Dendritic cell treated with granulocyte-macrophage colony-stimulating factor and Interleukin-4, amounts not matched to agents 40 ng/mL and 50 ng/mL, for 4 days (primary cell): ENCODE results near the gene MILR1.

ENCODE experiments used
- H3K27ac Mint-ChIP-seq: one replicate; pipeline ENCODE4 v1.8.0; 2022; ENCODE audit warnings: mild to moderate bottlenecking, mixed read lengths
- H3K27me3 Mint-ChIP-seq: one replicate; pipeline ENCODE4 v1.8.0; 2022; ENCODE audit warnings: mild to moderate bottlenecking, mixed read lengths
- H3K36me3 Mint-ChIP-seq: one replicate; pipeline ENCODE4 v1.8.0; 2022; ENCODE audit warnings: low read depth, mixed read lengths
- H3K4me1 Mint-ChIP-seq: one replicate; pipeline ENCODE4 v1.8.0; 2022; ENCODE audit warnings: low read depth, mixed read lengths
- H3K4me3 Mint-ChIP-seq: one replicate; pipeline ENCODE4 v1.8.0; 2022; ENCODE audit warnings: mild to moderate bottlenecking, moderate library complexity, mixed read lengths
- H3K9me3 Mint-ChIP-seq: one replicate; pipeline ENCODE4 v1.8.0; 2022; ENCODE audit warnings: mixed read lengths
- intact Hi-C: fragments of 100-400 bp; cut with micrococcal nuclease; formaldehyde crosslinking; loops from one replicate; pipeline ENCODE4 v1.15.0; 2022

Gene MILR1

GRCh38 chr17:64496786-64497564 is 48.1 kb downstream of the MILR1 start, which contains the start of gene POLG2:
Gene POLG2, minus strand, starts transcription at chr17:64497054. Its CDS starts 86 bp downstream, at chr17:64496968.
- peak within 1 kb of the TSS; percentile 92 for H3K27ac Mint-ChIP-seq
- peaks cover 77% of the 10 kb centered on the region for H3K36me3 Mint-ChIP-seq
- peak within 1 kb of the TSS; percentile 90 for H3K4me3 Mint-ChIP-seq
- peaks cover 72% of the 10 kb centered on the region for H3K4me1 Mint-ChIP-seq
- H3K27me3 Mint-ChIP-seq, result no peaks in the 10 kb centered on the region
- no peaks in the 10 kb centered on the region for H3K9me3 Mint-ChIP-seq
- intact Hi-C loops, result loop anchor here (1.0 to 10.0 kb wide), 2 partner anchors 8 to 172 kb away; no protein-coding TSS in a partner anchor

GRCh38 chr17:64497565-64498035 is 48.7 kb downstream of the MILR1 start:
- H3K36me3 Mint-ChIP-seq, result peaks cover 80% of the 10 kb centered on the region

DNA sequence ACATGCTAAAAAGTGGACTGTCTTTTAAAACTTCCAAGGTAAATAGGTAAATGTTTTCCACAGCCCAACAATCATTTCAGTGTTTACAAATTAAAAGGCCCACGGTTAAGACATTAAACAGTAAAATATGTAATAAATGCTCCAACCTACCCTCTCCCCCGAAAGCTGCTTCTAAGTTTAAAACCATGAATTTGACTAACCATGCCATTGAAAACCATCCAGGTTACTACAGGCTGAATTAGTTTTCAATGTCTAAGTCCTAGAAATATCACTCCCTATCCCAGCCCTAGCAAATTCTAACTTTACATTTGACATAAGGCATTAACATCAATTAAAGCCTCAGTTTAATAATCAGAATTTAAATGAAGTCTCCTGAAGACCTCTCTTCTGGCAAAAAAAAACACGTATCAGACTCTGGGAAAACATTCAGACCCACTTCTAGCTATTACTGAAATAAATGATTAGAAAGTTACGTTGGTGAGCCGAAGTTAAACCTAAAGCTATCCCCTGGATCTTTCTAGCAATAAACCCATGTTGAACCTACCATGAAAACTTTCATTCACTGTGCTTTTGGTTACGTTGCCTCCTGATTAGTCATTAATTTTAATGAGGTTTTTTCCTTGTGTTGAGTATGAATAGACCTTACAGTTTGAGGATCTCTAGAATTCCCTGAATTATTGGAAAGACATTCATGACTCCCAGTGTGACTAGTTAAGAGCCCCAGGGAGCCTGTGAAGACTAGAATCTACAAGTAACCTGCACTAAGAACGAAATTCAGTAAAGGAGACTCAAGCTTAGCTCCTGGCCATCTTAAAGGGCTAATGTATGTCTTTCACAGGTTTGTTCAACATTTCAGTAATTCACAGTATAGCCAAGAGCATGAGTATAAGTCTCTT is 49.6 kb downstream of the MILR1 start:
- Mint-ChIP-seq H3K4me3 (no peak overlapping the region), H3K4me1 (peaks cover 86% of the 10 kb centered on the region), H3K27ac (peak overlapping the region; percentile 92), H3K9me3 (no peaks in the 10 kb centered on the region), H3K36me3 (peaks cover 85% of the 10 kb centered on the region), H3K27me3 (no peaks in the 10 kb centered on the region)
- intact Hi-C loops, result loop anchor here (10.0 kb wide), 1 partner anchor 174 kb away; no protein-coding TSS in a partner anchor

More at GRCh38 chr17:64497565-64498035, 48.7 kb downstream of the MILR1 start:
- Mint-ChIP-seq H3K9me3 (no peaks in the 10 kb centered on the region), H3K27me3 (no peaks in the 10 kb centered on the region), H3K27ac (peak overlapping the region; percentile 92), H3K4me1 (peaks cover 76% of the 10 kb centered on the region), H3K4me3 (peak overlapping the region; percentile 90)
- intact Hi-C loops, result loop anchor here (1.0 to 10.0 kb wide), 2 partner anchors 8 to 173 kb away; no protein-coding TSS in a partner anchor

DNA sequence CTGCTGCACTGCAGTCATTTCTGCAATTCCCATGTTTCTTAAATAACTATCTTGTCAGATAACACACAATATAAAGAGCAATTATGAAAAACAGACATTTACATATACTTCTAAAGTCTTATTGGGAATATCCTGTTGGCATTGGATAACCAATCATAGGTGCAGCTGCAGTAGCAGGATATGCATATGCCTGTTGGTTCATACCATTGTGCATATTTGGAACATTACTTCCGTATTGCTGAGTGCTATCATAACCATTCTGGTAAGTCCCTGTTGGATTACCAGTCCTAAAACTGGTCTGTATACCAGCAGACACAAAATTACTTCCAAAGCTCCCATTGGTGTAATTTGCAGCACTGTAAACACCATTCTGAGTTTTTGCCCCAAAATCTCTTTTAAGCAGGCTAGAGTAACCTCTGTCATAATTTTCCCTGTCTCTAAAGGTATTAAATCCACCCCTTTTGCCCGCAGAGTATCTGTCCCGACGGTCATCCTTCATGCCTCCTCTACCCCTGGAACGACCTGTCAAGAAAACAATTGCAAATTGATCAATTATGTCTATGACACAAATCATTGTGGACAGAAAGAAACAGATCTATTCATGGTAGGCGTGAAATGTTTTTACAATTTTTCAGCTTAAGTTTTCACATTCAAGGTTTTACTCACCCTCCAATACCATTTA is 51.0 kb downstream of the MILR1 start:
- Mint-ChIP-seq H3K27me3 (no peaks in the 10 kb centered on the region), H3K4me3 (no peak overlapping the region), H3K27ac (peak overlapping the region; percentile 21), H3K36me3 (peaks cover 85% of the 10 kb centered on the region), H3K4me1 (peaks cover 87% of the 10 kb centered on the region), H3K9me3 (no peaks in the 10 kb centered on the region)
- intact Hi-C loops, result loop anchor here (10.0 kb wide), 1 partner anchor 175 kb away; no protein-coding TSS in a partner anchor

GRCh38 chr17:64500487-64500859 is 51.6 kb downstream of the MILR1 start:
- Mint-ChIP-seq H3K27ac (peak overlapping the region; percentile 21), H3K36me3 (peaks cover 91% of the 10 kb centered on the region), H3K9me3 (no peaks in the 10 kb centered on the region), H3K4me3 (no peak overlapping the region), H3K4me1 (peaks cover 81% of the 10 kb centered on the region), H3K27me3 (no peaks in the 10 kb centered on the region)
- intact Hi-C loops, result no loop called here

GRCh38 chr17:64500862-64501765 is 52.2 kb downstream of the MILR1 start:
- Mint-ChIP-seq H3K9me3 (no peaks in the 10 kb centered on the region), H3K4me3 (no peak overlapping the region), H3K4me1 (peaks cover 77% of the 10 kb centered on the region), H3K27me3 (no peaks in the 10 kb centered on the region), H3K36me3 (peaks cover 97% of the 10 kb centered on the region), H3K27ac (peak overlapping the region; percentile 62)
- intact Hi-C loops, result no loop called here

GRCh38 chr17:64502021-64502420 is 53.1 kb downstream of the MILR1 start:
- intact Hi-C loops, result no loop called here
- Mint-ChIP-seq H3K9me3 (no peaks in the 10 kb centered on the region), H3K27ac (peak overlapping the region; percentile 62), H3K4me3 (no peak overlapping the region), H3K27me3 (no peaks in the 10 kb centered on the region), H3K4me1 (peaks cover 68% of the 10 kb centered on the region), H3K36me3 (peaks cover 100% of the 10 kb centered on the region)

GRCh38 chr17:64502809-64503208 is 53.9 kb downstream of the MILR1 start:
- no peaks in the 10 kb centered on the region for H3K27me3 Mint-ChIP-seq
- peaks cover 65% of the 10 kb centered on the region for H3K4me1 Mint-ChIP-seq
- no peaks in the 10 kb centered on the region for H3K9me3 Mint-ChIP-seq
- intact Hi-C loops, result no loop called here
- peaks cover 98% of the 10 kb centered on the region for H3K36me3 Mint-ChIP-seq
- no peak overlapping the region for H3K4me3 Mint-ChIP-seq
- no peak overlapping the region for H3K27ac Mint-ChIP-seq

DNA sequence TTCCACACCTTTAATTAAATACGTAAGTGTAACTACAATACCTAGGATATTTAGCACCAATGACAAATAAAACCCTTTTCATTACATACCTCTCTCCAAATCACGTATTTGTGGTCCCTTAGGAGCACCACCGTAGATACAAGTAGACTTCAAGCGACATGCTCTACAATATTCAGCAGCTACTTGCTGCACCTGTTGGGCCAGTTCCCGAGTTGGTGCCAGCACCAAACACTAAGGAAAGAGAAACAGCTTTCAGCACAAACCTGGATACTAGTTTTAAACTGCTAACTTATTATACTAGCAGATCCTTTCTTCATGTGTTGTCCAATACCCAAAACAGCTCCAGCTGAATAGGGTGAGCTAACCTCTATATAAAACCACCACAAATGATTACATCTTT is 54.4 kb downstream of the MILR1 start:
- Mint-ChIP-seq H3K4me1 (peaks cover 63% of the 10 kb centered on the region), H3K4me3 (no peak overlapping the region), H3K27ac (no peak overlapping the region), H3K9me3 (no peaks in the 10 kb centered on the region), H3K36me3 (peaks cover 92% of the 10 kb centered on the region), H3K27me3 (no peaks in the 10 kb centered on the region)
- intact Hi-C loops, result no loop called here

DNA sequence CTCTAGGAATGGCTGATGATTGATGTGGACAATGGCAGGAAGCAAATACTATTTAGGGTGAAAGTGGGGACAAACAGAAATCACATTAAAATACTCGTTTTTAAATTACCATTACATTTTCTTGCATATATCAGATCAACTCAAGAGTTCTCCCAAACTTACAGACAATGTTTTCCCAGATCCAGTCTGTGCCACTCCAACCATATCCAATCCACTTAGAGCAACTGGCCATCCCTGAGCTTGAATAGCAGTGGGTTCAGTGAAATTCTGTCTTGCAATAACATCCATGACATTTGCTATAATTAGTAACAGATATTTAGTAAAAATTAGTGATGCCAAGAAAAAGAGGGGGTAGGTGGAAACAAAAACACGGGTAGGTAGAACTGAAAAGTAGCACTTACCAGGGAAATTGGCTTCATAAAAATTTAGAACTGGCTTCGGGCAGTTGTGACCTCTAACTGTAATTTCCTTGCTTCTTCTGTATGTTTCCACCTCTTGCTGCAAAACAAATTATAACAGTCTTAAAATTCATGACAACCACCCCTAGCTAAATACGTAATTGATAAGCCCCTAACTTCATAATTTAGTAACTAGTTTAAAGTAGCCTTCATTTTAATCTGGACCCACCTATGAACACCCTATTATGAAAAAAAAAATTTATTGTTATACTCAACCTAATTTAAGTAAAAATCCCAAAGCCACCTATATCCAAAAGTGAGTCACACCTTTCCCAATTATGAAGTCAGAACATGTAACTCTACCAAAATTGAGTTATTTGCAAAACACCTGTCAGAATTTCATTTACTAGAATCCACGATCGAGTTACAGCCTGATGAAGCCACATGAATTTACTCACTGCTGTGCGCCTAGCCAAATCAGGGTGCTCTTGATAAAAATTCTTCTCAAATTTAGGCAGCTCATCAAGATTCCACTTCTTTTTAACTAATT is 55.2 kb downstream of the MILR1 start:
- H3K27ac Mint-ChIP-seq, result peak overlapping the region; percentile 100
- H3K4me1 Mint-ChIP-seq, result peaks cover 61% of the 10 kb centered on the region
- intact Hi-C loops, result no loop called here
- H3K9me3 Mint-ChIP-seq, result no peaks in the 10 kb centered on the region
- no peaks in the 10 kb centered on the region for H3K27me3 Mint-ChIP-seq
- H3K4me3 Mint-ChIP-seq, result peak overlapping the region; percentile 100
- peaks cover 88% of the 10 kb centered on the region for H3K36me3 Mint-ChIP-seq

DNA sequence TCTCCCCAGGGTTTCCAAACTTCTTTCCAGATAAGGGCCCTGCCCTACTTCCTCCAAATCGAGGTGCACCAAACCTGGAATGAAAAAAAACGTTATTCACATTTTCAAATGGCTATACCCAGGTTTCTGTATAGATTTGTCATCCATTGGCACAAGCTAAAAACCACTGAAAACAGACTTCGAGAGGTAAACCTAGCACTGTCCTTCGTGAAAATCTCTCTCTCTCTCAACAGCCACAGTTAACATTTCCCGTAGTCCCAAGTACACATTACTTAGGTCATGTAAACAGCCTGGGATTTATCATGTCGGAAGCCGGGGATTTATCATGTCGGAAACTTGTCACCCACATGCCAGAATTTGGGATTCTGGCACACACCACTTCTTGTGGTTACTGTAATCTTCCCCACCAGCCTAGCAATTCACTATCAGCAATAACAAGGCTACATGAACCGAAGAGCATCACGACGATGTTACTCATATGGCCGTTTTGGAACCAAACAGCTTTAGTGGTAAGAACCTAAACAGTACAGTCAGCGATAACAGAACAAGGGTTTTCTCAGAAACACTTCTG is 55.9 kb downstream of the MILR1 start:
- Mint-ChIP-seq H3K4me1 (peaks cover 59% of the 10 kb centered on the region), H3K4me3 (peak overlapping the region; percentile 100), H3K36me3 (peaks cover 88% of the 10 kb centered on the region), H3K27me3 (no peaks in the 10 kb centered on the region), H3K27ac (peak overlapping the region; percentile 100), H3K9me3 (no peaks in the 10 kb centered on the region)
- intact Hi-C loops, result loop anchor here (1.0 kb wide), 1 partner anchor 8 kb away; the partner anchor contains the start of gene POLG2
